ENCODE data around the gene ADCY9. TPM values are rescaled to one million over a fixed set of nuclear protein-coding genes. Genes with fewer than 3 reads are reported as not detected.
A peak's percentile ranks its signal among the peaks of the same experiment; 100 is the strongest.

ADCY9 gene
- total and polyA plus RNA-seq, 2 donors from 2014 or later: 6.8 to 23.7 TPM

- Histone ChIP-seq H3K9ac (ENCODE audit: low read length in 3 of 3) (no peak overlapping the region), H3K4me1 (ENCODE audit: control insufficient read depth in 2 of 3, insufficient read depth in 2 of 3, low read depth in 1 of 3, low read length in 3 of 3) (no peaks in the 10 kb centered on the region), H3K4me3 (ENCODE audit: low read length in 3 of 3) (no peak overlapping the region), H3K36me3 (ENCODE audit: control insufficient read depth in 2 of 3, insufficient read depth in 3 of 3, low read length in 3 of 3) (no peaks in the 10 kb centered on the region), H3K27ac (ENCODE audit: low read depth in 2 of 2, low read length in 2 of 2) (no peak overlapping the region), H3K9me3 (ENCODE audit: control insufficient read depth in 2 of 3, insufficient read depth in 1 of 3, low read length in 3 of 3) (no peaks in the 10 kb centered on the region), H3K27me3 (ENCODE audit: control insufficient read depth, insufficient read depth, low read length) (no peaks in the 10 kb centered on the region)
- no peak for TF ChIP-seq CTCF (IDR thresholded peaks at IDR 0.05; ENCODE audit: borderline replicate concordance, extremely low read depth, insufficient read depth)
- intact Hi-C loops (cut with DNase I): no loop called here
- peak in 1 of 5 donors; percentile 65 for DNase-seq
- no peak for FAIRE-seq
These were observed 158.8 kb downstream of the ADCY9 start for GRCh38 chr16:3957344-3957980.

GRCh38 chr16:3954411-3954921 lies 161.8 kb downstream of the ADCY9 start:
- peak in 3 of 5 donors; percentile 53 to 78 (median 61) for DNase-seq
- no peaks in the 10 kb centered on the region for H3K4me1 ChIP-seq (ENCODE audit: control insufficient read depth in 2 of 3, insufficient read depth in 2 of 3, low read depth in 1 of 3, low read length in 3 of 3)

GRCh38 chr16:3953728-3954410 lies 162.4 kb downstream of the ADCY9 start:
- Histone ChIP-seq H3K9ac (ENCODE audit: low read length in 3 of 3) (no peak overlapping the region), H3K9me3 (ENCODE audit: control insufficient read depth in 2 of 3, insufficient read depth in 1 of 3, low read length in 3 of 3) (no peaks in the 10 kb centered on the region), H3K4me3 (ENCODE audit: low read length in 3 of 3) (no peak overlapping the region), H3K4me1 (ENCODE audit: control insufficient read depth in 2 of 3, insufficient read depth in 2 of 3, low read depth in 1 of 3, low read length in 3 of 3) (no peaks in the 10 kb centered on the region), H3K36me3 (ENCODE audit: control insufficient read depth in 2 of 3, insufficient read depth in 3 of 3, low read length in 3 of 3) (no peaks in the 10 kb centered on the region), H3K27me3 (ENCODE audit: control insufficient read depth, insufficient read depth, low read length) (no peaks in the 10 kb centered on the region), H3K27ac (ENCODE audit: low read depth in 2 of 2, low read length in 2 of 2) (peak overlapping the region in 1 of 2 donors; percentile 36)
- TF ChIP-seq CTCF (IDR thresholded peaks at IDR 0.05; ENCODE audit: borderline replicate concordance, extremely low read depth, insufficient read depth): no peak
- FAIRE-seq: no peak
- intact Hi-C loops (cut with DNase I): no loop called here
- DNase-seq: peak in 1 of 5 donors; percentile 63

More at GRCh38 chr16:3954411-3954921, 161.8 kb downstream of the ADCY9 start:
- Histone ChIP-seq H3K27me3 (ENCODE audit: control insufficient read depth, insufficient read depth, low read length) (no peaks in the 10 kb centered on the region), H3K36me3 (ENCODE audit: control insufficient read depth in 2 of 3, insufficient read depth in 3 of 3, low read length in 3 of 3) (no peaks in the 10 kb centered on the region), H3K4me3 (ENCODE audit: low read length in 3 of 3) (no peak overlapping the region), H3K9me3 (ENCODE audit: control insufficient read depth in 2 of 3, insufficient read depth in 1 of 3, low read length in 3 of 3) (no peaks in the 10 kb centered on the region), H3K9ac (ENCODE audit: low read length in 3 of 3) (no peak overlapping the region), H3K27ac (ENCODE audit: low read depth in 2 of 2, low read length in 2 of 2) (no peak overlapping the region)
- FAIRE-seq: no peak
- intact Hi-C loops (cut with DNase I): no loop called here
- no peak for TF ChIP-seq CTCF (IDR thresholded peaks at IDR 0.05; ENCODE audit: borderline replicate concordance, extremely low read depth, insufficient read depth)

Data from kidney (tissue), 14 donors.